HEK293T (cell line): Measurements from ENCODE around the gene C3orf70.
A peak's percentile ranks its signal among the peaks of the same experiment; 100 is the strongest.

Experiments used
- CTCF ChIA-PET: fragments of 350-600 bp; formaldehyde crosslinking; extraction: SDS; loops from one replicate; lab custom pipeline; 2021; ENCODE audit warnings: antibody characterized with exemption, inconsistent platforms; lab: Yijun Ruan, JAX
- POLR2A ChIA-PET: fragments of 350-600 bp; formaldehyde crosslinking; extraction: SDS; loops from one replicate; lab custom pipeline; 2020; ENCODE audit warnings: antibody characterized with exemption, inconsistent platforms; lab: Yijun Ruan, JAX
- DNase-seq: peaks from one replicate; pipeline ENCODE4 v3.0.0; 2012; ENCODE audit warnings: mixed read lengths; ENCODE audit errors: extremely low spot score
- ARNT ChIP-seq: fragments of 450-650 bp; IDR thresholded peaks from 2 replicates; pipeline ENCODE4 v1.6.1; 2017; ENCODE audit warnings: mild to moderate bottlenecking
- BHLHE40 ChIP-seq: fragments of 450-650 bp; IDR thresholded peaks from 2 replicates; pipeline ENCODE4 v1.6.1; 2016; ENCODE audit warnings: mild to moderate bottlenecking, moderate library complexity, borderline replicate concordance
- CTBP1 ChIP-seq: fragments of 450-650 bp; IDR thresholded peaks from 2 replicates; pipeline ENCODE4 v1.6.1; 2016; ENCODE audit warnings: borderline replicate concordance
- ELF4 ChIP-seq: fragments of 450-650 bp; IDR thresholded peaks from 2 replicates; pipeline ENCODE4 v1.6.1; 2017; ENCODE audit warnings: antibody characterized with exemption
- FOXA1 ChIP-seq: fragments of 450-650 bp; IDR thresholded peaks from 2 replicates; pipeline ENCODE4 v1.6.1; 2016; ENCODE audit warnings: mild to moderate bottlenecking
- FOXK2 ChIP-seq: fragments of 450-650 bp; IDR thresholded peaks from 2 replicates; pipeline ENCODE4 v1.6.1; 2016; ENCODE audit warnings: mild to moderate bottlenecking
- FOXM1 ChIP-seq: fragments of 450-650 bp; IDR thresholded peaks from 2 replicates; pipeline ENCODE4 v1.6.1; 2017; ENCODE audit warnings: mild to moderate bottlenecking, borderline replicate concordance
- HDGF ChIP-seq: fragments of 450-650 bp; IDR thresholded peaks from 2 replicates; pipeline ENCODE4 v1.6.1; 2017; ENCODE audit warnings: antibody characterized with exemption, borderline replicate concordance
- L3MBTL2 ChIP-seq: fragments of 450-650 bp; conservative IDR thresholded peaks from 2 replicates; pipeline ENCODE4 v1.6.1; 2016; ENCODE audit warnings: mild to moderate bottlenecking
- LEF1 ChIP-seq: fragments of 450-650 bp; IDR thresholded peaks from 2 replicates; pipeline ENCODE4 v1.6.1; 2017; ENCODE audit warnings: mild to moderate bottlenecking, borderline replicate concordance
- NFRKB ChIP-seq: fragments of 450-650 bp; IDR thresholded peaks from 2 replicates; pipeline ENCODE4 v1.6.1; 2016; ENCODE audit warnings: mild to moderate bottlenecking, moderate library complexity
- PKNOX1 ChIP-seq: fragments of 450-650 bp; IDR thresholded peaks from 2 replicates; pipeline ENCODE4 v1.6.1; 2016
- SP1 ChIP-seq: fragments of 450-650 bp; IDR thresholded peaks from 2 replicates; pipeline ENCODE4 v1.6.1; 2017
- SUZ12 ChIP-seq: fragments of 450-650 bp; IDR thresholded peaks from 2 replicates; pipeline ENCODE4 v1.6.1; 2016; ENCODE audit warnings: mild to moderate bottlenecking
- TARDBP ChIP-seq: fragments of 450-650 bp; IDR thresholded peaks from 2 replicates; pipeline ENCODE4 v1.6.1; 2016
- ZNF384 ChIP-seq: fragments of 450-650 bp; IDR thresholded peaks from 2 replicates; pipeline ENCODE4 v1.6.1; 2016

Gene C3orf70

DNA sequence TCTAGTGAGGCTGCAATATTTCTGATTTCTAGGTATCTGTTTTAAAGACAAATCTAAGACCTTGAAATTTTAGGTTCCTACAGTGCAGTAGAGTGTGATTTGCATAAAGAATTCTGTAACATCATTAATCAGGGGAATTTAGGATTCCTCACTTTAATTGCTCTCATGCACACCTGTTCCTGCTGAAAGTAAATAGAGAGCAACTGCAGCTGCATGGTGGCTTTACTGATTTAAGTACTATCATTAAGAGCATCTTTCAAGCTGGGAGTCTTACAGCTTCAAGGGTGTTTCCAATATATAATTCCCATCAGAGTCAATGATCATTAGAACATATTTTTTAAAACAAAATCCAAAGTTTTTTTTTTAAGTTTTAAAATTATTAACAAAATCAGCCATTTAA lies 36.0 kb upstream of the C3orf70 start:
- ChIA-PET CTCF (interaction anchor here (0.5 to 1.1 kb wide), 2 partner anchors 13 to 125 kb away, joined by 3 read pairs; no protein-coding TSS in a partner anchor), POLR2A (no interaction called here)
- DNase-seq = no peak
- TF ChIP-seq LEF1 (no peak), FOXM1 (no peak), BHLHE40 (no peak), NFRKB (no peak), FOXK2 (no peak), ZNF384 (no peak), HDGF (no peak), SP1 (no peak), ARNT (no peak), TARDBP (no peak), FOXA1 (no peak), L3MBTL2 (no peak)

DNA sequence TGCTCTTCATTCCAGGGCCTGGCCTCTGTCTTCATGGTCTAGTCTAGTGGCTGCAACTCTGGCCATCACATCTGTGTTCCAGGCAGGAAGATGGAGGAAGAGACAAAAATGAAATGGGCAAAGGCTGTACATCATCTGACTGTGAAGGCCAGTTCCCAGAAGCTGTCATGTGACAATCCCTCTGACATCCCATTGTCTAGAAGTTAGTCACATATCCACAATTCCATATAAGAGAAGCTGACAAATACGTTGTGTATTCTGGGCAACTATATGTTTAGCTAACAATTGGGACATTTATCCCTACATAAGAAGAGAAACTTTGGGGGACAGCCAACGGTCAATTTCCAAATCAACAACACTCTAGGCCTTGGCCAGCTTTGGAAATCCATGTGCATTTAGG lies 34.5 kb upstream of the C3orf70 start:
- POLR2A ChIA-PET = no interaction called here

GRCh38 chr3:185176750-185177359 lies 24.0 kb upstream of the C3orf70 start:
- ChIA-PET CTCF (interaction anchor here (0.8 to 1.8 kb wide), 5 partner anchors 11 to 108 kb away, joined by 3 to 8 read pairs (median 5); no protein-coding TSS in a partner anchor), POLR2A (no interaction called here)
- DNase-seq = peak; percentile 40
- no peak for TF ChIP-seq FOXK2
- no peak for TF ChIP-seq L3MBTL2
- no peak for TF ChIP-seq BHLHE40
- TF ChIP-seq HDGF = no peak
- no peak for TF ChIP-seq FOXA1
- TF ChIP-seq CTBP1 = no peak
- TF ChIP-seq ELF4 = no peak
- TF ChIP-seq PKNOX1 = no peak
- TF ChIP-seq TARDBP = no peak

More for the DNA sequence above, 34.5 kb upstream of the C3orf70 start:
- CTCF ChIA-PET = interaction anchor here (1.0 kb wide), 1 partner anchor 11 kb away, joined by 4 read pairs; no protein-coding TSS in a partner anchor
- no peak for TF ChIP-seq SP1
- TF ChIP-seq BHLHE40 = no peak
- TF ChIP-seq ARNT = no peak
- TF ChIP-seq SUZ12 = no peak
- no peak for TF ChIP-seq ZNF384
- TF ChIP-seq NFRKB = no peak
- TF ChIP-seq L3MBTL2 = no peak
- TF ChIP-seq TARDBP = no peak
- DNase-seq = no peak

DNA sequence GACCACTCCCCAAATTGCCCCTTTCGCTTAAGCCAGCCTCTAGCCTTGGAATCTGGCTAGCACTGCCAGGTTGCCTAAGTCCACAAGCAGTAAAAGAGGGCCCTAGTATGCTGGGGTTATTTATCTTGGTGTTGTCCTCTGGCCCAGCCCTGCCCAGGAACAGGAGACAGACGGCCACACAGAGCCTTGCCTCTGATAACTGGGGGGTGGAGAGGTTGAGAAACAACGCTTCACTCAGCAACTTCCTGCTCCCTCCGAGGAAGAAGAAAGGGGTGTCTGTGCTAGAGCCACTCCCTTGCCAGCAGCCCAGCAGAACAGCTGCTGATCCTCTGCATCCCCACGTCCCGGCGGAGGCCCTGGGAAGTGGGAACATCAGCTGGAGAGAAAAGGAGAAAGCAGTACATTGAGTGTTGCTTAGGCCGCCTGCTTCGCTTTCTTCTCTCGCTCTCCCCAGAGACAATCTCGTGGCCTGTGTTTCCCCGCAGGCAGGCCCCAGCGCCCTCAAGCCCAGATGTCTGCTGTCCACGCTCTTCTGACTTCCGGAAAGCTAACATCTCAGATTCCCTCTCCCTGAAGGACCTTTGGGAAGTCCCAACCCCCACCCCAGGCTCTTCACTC lies 22.6 kb upstream of the C3orf70 start:
- no peak for DNase-seq
- POLR2A ChIA-PET = interaction anchor here (0.6 kb wide), 1 partner anchor 1513 kb away, joined by 3 read pairs; no protein-coding TSS in a partner anchor

DNA sequence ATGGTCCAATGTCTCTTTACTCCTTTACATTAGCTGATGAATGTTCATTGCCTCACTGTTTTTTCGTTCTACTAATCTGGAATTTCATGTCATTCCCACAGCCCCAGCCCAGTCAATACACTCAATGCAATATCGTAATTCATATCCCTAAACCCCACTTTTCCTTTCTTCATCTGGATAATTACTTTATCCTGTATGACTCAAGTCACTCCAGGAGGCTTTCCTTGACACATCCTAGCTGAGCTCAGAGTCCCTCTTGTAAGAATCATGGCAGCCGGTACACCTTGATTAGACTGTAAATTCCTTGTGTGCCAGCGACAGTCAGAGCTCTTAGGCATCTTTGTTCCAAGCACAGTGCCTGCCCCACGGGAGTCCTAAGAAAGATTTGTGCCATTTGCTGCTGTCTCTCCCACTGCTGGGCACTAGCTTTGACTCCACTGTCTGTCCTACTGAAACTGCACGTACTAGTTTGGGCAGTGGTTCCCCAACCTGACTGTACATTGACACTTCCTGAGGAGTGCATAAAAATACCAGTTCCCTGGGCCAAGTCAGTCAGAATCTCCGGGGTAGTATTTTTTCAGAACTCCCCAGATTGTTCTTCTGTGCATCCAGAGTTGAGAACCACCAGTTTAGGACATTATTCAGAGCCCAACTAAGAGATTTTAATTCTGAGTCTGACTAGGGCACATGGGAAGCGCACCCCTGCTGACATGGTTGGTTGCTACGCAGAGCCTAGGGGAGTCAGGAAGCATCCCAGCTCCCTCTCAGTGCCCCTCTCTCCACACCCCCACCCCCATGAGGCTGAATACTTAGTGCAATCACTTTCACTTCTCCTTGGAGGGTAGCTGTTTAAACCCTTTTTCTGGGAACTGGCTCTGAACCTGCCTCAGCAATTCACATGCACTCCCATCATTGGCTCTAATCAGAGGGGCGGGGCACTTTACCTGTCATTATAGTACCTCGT lies 19.5 kb upstream of the C3orf70 start:
- POLR2A ChIA-PET = no interaction called here
- CTCF ChIA-PET = no interaction called here
- TF ChIP-seq HDGF (no peak), PKNOX1 (no peak), LEF1 (no peak), ARNT (no peak), FOXK2 (no peak), SUZ12 (no peak), ELF4 (no peak), L3MBTL2 (no peak), CTBP1 (no peak), NFRKB (no peak), SP1 (no peak), FOXA1 (no peak), BHLHE40 (no peak), TARDBP (no peak), ZNF384 (no peak), FOXM1 (no peak)
- DNase-seq = no peak

More for the DNA sequence above, 22.6 kb upstream of the C3orf70 start:
- CTCF ChIA-PET = interaction anchor here (1.2 to 1.8 kb wide), 4 partner anchors 12 to 107 kb away, joined by 3 to 8 read pairs (median 4); no protein-coding TSS in a partner anchor
- TF ChIP-seq L3MBTL2 = no peak
- TF ChIP-seq NFRKB = no peak
- TF ChIP-seq ZNF384 = no peak
- TF ChIP-seq ARNT = no peak
- no peak for TF ChIP-seq FOXM1
- no peak for TF ChIP-seq FOXK2
- no peak for TF ChIP-seq SP1
- TF ChIP-seq BHLHE40 = no peak
- no peak for TF ChIP-seq FOXA1
- TF ChIP-seq LEF1 = no peak
- TF ChIP-seq SUZ12 = no peak
- TF ChIP-seq PKNOX1 = no peak
- no peak for TF ChIP-seq CTBP1
- TF ChIP-seq HDGF = no peak
- no peak for TF ChIP-seq ELF4
- no peak for TF ChIP-seq TARDBP
